GM19438 (cell line): ENCODE measurements around the gene BCO1.
"Not testable (repeated sequence)": the region's sequence is repeated elsewhere in the genome, so short reads cannot be mapped to it uniquely, and the experiment has no call there.

Experiments
- ATAC-seq: cut with Tn5 transposase; IDR thresholded peaks from one replicate; pipeline ENCODE4 v1.9.1; 2021; ENCODE audit warnings: low read depth; ENCODE audit not compliant: unreplicated experiment

BCO1 gene

GRCh38 chr16:81238296-81239011 is at the start of gene BCO1:
Gene BCO1 (plus strand): TSS chr16:81238689. CDS start chr16:81238909, 220 bp downstream.
- ATAC-seq = no peak

- no peak for ATAC-seq
These were observed 49.3 kb upstream of the BCO1 start for GRCh38 chr16:81189100-81189664.

- no peak for ATAC-seq
These were observed 47.8 kb upstream of the BCO1 start for GRCh38 chr16:81190667-81191066.

DNA sequence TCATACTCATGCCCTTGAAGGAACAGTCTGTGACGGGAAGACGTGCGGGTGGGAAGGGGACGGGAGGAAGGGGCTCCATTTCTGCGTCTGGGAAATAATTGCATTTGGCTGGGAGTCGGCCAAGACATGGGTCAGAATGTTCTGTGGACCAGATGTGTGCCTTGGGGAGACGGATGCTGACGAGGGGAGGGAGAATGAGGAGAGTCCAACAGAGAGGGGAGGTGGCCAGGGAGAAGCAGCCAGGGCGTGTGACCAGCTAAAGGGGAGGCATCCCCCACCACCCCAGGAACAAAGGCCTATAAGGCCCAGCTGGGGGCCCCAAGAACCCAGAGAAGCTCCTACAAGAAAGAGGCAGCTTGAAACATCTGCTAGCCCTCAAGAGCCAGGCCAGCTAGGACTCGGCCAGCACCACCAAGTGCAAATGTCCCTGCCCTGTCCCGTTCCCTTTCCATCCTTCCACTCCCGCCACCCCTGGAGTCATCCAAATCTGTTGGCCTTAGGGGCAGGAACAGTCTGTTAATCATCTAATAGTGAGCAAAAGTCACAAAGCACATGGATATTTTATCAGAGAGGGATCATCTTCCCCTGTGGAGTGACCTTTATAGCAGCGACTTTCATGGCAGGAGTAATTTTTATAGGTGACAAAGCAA is 42.5 kb upstream of the BCO1 start:
- ATAC-seq = no peak

- ATAC-seq = no peak
These were observed 39.9 kb upstream of the BCO1 start for GRCh38 chr16:81198635-81199034.

DNA sequence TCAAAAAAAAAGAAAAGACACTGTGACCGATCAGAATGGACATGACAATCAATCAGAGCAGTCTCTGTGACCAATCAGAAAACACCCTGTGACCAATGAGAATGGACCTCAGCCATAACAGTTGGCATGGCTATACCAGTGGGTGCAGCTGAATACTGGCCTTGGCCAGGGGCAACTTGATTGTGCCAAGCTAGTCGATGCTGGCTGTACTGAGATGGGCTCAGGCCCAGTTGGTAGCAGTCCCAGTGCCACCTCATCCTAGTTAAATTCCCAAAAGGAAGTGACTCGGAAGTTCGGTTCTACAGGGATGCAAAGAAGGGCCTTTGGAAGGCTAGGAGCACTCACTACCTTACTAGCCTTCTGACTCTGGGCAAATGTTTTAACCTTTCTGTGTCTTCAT is 37.2 kb upstream of the BCO1 start:
- no peak for ATAC-seq

- ATAC-seq = no peak
These were observed 33.5 kb upstream of the BCO1 start for GRCh38 chr16:81204798-81205680.

DNA sequence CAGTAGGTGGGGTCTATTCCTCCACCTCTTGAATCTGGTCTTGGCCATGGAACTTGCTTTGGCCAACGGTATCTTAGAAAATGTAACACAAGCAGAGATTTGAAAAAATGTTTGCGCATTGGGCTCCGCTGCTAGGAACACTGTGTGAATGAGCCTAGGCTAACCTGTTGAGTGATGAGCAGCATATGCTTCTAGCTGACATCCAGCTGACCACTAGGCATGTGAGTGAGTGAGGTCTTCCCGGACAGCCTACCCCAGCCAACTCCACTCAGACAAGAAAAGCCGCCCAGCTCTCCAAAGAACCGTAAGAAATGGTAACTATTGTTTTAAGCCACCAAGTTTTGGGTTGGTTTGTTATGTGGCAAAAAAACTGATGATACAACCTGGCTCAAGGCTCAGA is 31.4 kb upstream of the BCO1 start:
- ATAC-seq = no peak

GRCh38 chr16:81210807-81211206 is 27.7 kb upstream of the BCO1 start:
- no peak for ATAC-seq

DNA sequence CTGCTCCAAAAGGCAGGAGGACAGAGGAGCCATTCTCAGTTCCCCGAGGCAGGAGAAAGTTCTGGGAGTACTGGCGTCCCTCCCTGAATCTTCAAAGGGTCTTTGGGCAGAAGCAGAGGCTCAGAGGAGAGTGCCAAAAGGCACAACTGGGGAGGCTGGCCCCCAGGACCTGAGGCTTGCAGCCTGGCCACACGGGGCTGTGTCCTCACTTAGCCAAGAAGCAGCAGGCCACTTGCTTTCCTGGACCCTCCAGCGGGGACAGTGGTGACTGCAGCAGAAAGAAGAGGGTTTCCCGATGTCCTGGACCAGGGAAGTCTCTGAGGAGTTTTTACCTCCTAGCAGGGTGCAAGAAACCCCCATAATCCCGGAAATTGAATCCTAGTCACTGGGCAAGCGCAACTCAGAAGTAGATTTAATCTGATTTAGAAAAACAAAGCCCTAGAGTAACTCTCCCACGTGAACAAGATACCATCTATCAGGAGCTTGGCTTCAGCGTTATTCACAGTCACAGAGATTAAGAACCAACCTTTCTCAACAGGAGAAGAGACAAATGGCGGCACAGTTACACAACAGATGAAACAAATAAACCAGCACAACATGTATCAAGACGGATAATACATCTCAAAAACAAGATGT is 25.5 kb upstream of the BCO1 start:
- no peak for ATAC-seq

DNA sequence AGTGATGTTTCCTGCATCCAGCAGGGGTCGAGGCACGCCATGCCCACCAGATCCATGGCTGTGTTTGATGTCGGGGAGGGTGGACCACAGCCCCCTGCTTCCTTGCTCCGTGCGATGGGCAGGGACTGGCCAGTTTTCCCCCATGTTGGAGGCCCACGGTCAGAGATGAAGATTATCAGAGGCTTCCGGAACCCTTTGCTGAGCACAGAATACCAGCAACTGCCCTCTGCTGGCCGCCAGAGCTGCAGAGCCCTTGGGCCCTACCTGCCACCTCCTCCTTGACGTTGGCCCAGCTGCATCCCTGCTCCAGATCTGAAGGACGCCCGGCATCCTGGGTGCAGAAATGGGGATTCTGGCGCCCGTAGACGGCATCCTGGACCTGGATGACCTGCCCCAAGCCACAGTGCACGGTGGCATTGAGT is 23.7 kb upstream of the BCO1 start:
- no peak for ATAC-seq

GRCh38 chr16:81216114-81216513 is 22.4 kb upstream of the BCO1 start:
- ATAC-seq = no peak

DNA sequence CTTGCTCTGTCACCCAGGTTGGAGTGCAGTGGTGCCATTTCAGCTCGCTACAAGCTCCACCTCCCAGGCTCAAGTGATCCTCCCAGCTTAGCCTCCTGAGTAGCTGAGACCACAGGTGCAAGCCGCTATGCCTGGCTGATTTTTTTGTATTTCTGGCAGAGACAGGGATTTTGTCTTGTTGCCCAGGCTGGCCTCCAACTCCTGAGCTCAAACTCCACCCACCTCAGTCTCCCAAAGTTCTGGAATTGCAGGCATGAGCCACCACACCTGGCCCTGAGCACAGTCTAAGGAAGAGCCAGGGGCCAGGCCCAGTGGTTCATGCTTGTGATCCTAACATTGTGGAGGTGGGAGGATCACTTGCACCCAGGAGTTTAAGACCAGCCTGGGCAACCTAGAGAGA is 21.8 kb upstream of the BCO1 start:
- ATAC-seq = no peak

DNA sequence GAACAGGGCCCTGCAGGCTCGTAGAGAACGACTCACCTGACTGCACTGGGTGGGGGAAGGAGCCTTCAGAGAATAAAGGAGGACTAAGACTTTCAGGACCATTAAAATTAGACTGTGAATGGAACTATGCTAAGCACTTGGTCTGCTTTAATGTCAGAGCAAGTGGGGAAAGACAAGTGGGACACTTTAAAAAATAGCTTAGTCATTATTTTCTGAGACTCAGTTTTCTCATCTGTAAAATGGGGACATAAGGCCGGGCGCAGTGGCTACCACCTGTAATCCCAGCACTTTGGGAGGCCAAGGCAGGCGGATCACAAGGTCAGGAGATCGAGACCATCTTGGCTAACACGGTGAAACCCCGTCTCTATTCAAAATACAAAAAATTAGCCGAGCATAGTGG is 19.3 kb upstream of the BCO1 start:
- no peak for ATAC-seq

- ATAC-seq = no peak
These were observed 18.1 kb upstream of the BCO1 start for GRCh38 chr16:81220349-81220748.

DNA sequence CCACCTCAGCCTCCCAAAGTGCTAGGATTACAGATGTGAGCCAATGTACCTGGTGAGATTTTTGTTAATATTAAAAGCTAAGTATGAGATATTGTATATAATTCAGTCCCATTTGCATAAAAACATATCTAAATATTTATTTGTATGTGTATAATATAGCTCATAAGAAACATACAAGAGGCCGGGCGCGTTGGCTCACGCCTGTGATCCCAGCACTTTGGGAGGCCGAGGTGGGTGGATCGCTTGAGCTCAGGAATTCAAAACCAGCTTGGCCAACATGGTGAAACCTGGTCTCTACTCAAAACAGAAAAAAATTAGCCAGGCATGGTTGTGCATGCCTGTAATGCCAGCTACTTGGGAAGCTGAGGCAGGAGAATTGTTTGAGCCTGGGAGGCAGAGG is 16.8 kb upstream of the BCO1 start:
- no peak for ATAC-seq

- no peak for ATAC-seq
These were observed 13.7 kb upstream of the BCO1 start for GRCh38 chr16:81224824-81225223.

DNA sequence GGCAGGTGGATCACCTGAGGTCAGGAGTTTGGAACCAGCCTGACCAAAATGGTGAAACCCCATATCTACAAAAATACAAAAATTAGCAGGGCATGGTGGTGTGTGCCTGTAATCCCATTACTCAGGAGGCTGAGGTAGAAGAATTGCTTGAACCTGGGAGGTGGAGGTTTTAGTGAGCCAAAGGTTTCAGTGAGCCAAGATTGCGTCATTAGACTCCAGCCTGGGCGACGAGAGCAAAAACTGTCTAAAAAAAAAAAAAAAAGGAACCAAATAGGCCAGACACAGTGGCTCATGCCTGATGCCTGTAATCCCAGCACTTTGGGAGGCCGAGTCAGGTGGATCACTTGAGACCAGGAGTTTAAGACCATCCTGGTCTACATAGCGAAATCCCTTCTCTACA is 12.8 kb upstream of the BCO1 start:
- not testable (repeated sequence) for ATAC-seq

DNA sequence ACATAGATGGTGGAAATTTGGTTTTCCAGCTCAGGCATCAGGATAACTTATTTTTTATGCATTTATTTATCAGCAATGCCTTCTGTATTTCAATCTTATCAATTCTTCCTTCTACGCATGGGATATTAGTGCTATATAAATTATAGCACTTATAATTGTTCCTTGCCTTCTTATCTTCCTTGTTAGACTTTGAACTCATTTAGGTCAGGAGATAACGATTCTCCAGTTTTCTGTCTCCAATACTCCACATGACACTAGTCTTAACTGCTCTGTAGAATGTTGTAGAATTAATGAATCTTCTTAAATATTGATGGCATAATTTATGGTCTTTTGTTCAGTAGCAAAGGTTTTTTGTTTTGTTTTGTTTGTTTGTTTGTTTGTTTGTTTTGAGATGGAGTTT is 10.7 kb upstream of the BCO1 start:
- ATAC-seq = no peak

DNA sequence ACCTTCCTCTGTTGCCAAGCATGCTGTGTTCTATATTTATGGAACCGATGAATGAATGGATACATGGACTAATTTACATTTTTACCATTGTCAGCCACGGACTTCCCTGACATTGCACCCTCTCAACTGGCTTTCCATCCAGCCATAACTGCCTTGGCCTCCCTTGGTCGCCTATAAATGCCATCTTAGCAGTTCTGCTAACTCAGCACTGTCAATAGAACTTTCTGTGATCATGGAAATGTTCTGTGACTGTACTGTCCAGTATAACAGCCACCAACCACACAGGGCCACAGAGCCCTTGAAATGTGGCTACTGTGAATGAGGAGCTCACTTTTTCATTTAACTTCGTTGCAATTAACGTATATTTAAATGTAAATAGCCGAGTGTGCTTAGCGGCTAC is 8.7 kb upstream of the BCO1 start:
- no peak for ATAC-seq

GRCh38 chr16:81231014-81231413 is 7.5 kb upstream of the BCO1 start:
- ATAC-seq = no peak
